Panc1 (cell line): ENCODE measurements around the gene SUPT5H. TPM values are rescaled to one million over a fixed set of nuclear protein-coding genes. Genes with fewer than 3 reads are reported as not detected.

Experiments
- ATAC-seq: fragments of 200-7000 bp; cut with Tn5 transposase; 2 replicates; pipeline ENCODE4 v1.9.1; 2020; ENCODE audit warnings: mild to moderate bottlenecking, moderate library complexity
- BruUV-seq: library from RNA; stranded (reverse); fragments of 400-500 nt; replicated peaks from 2 replicates; lab custom pipeline; 2021; lab: Mats Ljungman, UMichigan
- CTCF ChIA-PET: fragments of 300-600 bp; sonication (Branson Sonifier 250); formaldehyde crosslinking; loops from one replicate; lab custom pipeline; 2022; ENCODE audit warnings: antibody characterized with exemption; lab: Charles Lee
- POLR2A ChIA-PET: fragments of 300-600 bp; sonication (Branson Sonifier 250); formaldehyde crosslinking; loops from one replicate; lab custom pipeline; 2022; ENCODE audit warnings: antibody characterized with exemption; lab: Charles Lee
- DNase-seq: peaks from one replicate; pipeline ENCODE4 v3.0.0-alpha.2; 2010; ENCODE audit warnings: low read depth, low spot score
- H3K27ac ChIP-seq: 2 replicates; pipeline ENCODE4 v1.5.1; 2011; ENCODE audit warnings: mild to moderate bottlenecking, low read length, inconsistent platforms
- H3K27me3 ChIP-seq: fragments of 200-500 bp; sonication (Bioruptor generic); 2 replicates; pipeline ENCODE4 v1.6.0; 2014; ENCODE audit warnings: low read length, inconsistent platforms; ENCODE audit not compliant: control insufficient read depth, insufficient read depth
- H3K36me3 ChIP-seq: fragments of 200-500 bp; sonication (Bioruptor generic); 2 replicates; pipeline ENCODE4 v1.5.1; 2014; ENCODE audit warnings: inconsistent platforms, mild to moderate bottlenecking, low read length, moderate library complexity; ENCODE audit not compliant: control insufficient read depth, insufficient read depth
- H3K4me1 ChIP-seq: 2 replicates; pipeline ENCODE4 v1.5.1; 2011; ENCODE audit warnings: inconsistent platforms, mild to moderate bottlenecking, low read length, moderate library complexity; ENCODE audit not compliant: control insufficient read depth, insufficient read depth
- H3K4me3 ChIP-seq, 2 experiments: 2 replicates each; pipeline ENCODE4 v1.5.1; 2011 to 2012; ENCODE audit warnings: low read depth in 2 of 2, low read length in 2 of 2, mild to moderate bottlenecking in 2 of 2, inconsistent platforms in 1 of 2, moderate library complexity in 1 of 2
- H3K9me3 ChIP-seq: fragments of 200-500 bp; sonication (Bioruptor generic); 2 replicates; pipeline ENCODE4 v1.5.1; 2014; ENCODE audit warnings: low read depth, mild to moderate bottlenecking, inconsistent platforms, low read length, moderate library complexity; ENCODE audit not compliant: control insufficient read depth, insufficient read depth
- POLR2AphosphoS5 ChIP-seq: IDR thresholded peaks from 2 replicates; pipeline ENCODE4 v1.6.1; 2012; ENCODE audit warnings: mild to moderate bottlenecking, low read depth, low read length, moderate library complexity
- REST ChIP-seq, 2 experiments: IDR thresholded peaks; 2 replicates each; pipeline ENCODE4 v1.6.1; 2011 to 2012; ENCODE audit warnings: low read depth in 2 of 2, control low read depth in 1 of 2, low read length in 1 of 2, mild to moderate bottlenecking in 1 of 2, moderate library complexity in 1 of 2; ENCODE audit not compliant: insufficient read depth in 1 of 2
- SIN3A ChIP-seq: IDR thresholded peaks from 2 replicates; pipeline ENCODE4 v1.6.1; 2012; ENCODE audit warnings: low read depth, mild to moderate bottlenecking, low read length, moderate library complexity, borderline replicate concordance; ENCODE audit not compliant: insufficient read depth
- TCF7L2 ChIP-seq: IDR thresholded peaks from 2 replicates; pipeline ENCODE4 v1.6.1; 2011; ENCODE audit warnings: mild to moderate bottlenecking, low read depth, low read length, inconsistent platforms
- in situ Hi-C: cut with HindIII; loops from 2 replicates; pipeline ENCODE4 v1.10.0; 2016; ENCODE audit warnings: low sequenced_read_pairs, low pct_unique_long_range_greater_than_20kb
- intact Hi-C: fragments of 100-400 bp; cut with micrococcal nuclease; formaldehyde crosslinking; loops from one replicate; pipeline ENCODE4 v1.10.0; 2022; ENCODE audit not compliant: unreplicated experiment
- total RNA-seq: library from RNA; stranded (reverse); gene quantifications from one replicate; pipeline ENCODE4 v1.2.1, GENCODE V29; 2021; ENCODE audit not compliant: unreplicated experiment
- TF ChIP-seq, protein P1 (sequence below): fragments of 450-650 bp; IDR thresholded peaks from 2 replicates; pipeline ENCODE4 v1.5.1; 2017; ENCODE audit warnings: mild to moderate bottlenecking

The SUPT5H gene
- total RNA-seq, 1 experiment from 2014 or later = 1,614 TPM

DNA sequence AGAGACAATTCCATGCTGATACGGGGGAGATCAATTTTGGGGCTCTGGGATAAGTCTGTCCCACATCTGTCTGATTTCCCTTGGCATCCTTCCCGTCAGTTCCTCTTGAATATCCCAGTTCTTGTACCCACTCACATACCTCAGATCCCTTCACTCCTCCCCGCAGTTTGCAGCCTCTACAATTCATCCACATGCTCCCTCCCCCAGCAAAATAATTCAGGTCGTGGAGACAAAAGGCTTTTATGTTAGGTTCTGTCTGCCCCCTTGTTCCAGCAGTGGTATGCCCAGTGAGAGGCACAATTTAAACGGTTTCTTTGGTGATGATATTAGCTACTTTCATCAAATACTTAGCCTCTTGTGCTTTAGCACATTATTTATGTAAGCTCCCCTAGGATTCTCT, 19.2 kb upstream of the SUPT5H start:
- no peaks in the 10 kb centered on the region for H3K27me3 ChIP-seq
- TF ChIP-seq REST (IDR thresholded peaks at IDR 0.05; ENCODE audit: insufficient read depth in 1 of 2, low read depth in 2 of 2, low read length in 1 of 2) (no peak), TCF7L2 (no peak), SIN3A (no peak), POLR2AphosphoS5 (no peak)
- TF ChIP-seq, protein P1, sequence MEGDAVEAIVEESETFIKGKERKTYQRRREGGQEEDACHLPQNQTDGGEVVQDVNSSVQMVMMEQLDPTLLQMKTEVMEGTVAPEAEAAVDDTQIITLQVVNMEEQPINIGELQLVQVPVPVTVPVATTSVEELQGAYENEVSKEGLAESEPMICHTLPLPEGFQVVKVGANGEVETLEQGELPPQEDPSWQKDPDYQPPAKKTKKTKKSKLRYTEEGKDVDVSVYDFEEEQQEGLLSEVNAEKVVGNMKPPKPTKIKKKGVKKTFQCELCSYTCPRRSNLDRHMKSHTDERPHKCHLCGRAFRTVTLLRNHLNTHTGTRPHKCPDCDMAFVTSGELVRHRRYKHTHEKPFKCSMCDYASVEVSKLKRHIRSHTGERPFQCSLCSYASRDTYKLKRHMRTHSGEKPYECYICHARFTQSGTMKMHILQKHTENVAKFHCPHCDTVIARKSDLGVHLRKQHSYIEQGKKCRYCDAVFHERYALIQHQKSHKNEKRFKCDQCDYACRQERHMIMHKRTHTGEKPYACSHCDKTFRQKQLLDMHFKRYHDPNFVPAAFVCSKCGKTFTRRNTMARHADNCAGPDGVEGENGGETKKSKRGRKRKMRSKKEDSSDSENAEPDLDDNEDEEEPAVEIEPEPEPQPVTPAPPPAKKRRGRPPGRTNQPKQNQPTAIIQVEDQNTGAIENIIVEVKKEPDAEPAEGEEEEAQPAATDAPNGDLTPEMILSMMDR = no peak
- CTCF ChIA-PET = interaction anchor here (0.6 to 7.9 kb wide), 10 partner anchors 9 to 281 kb away, joined by 3 to 147 read pairs (median 6); partner anchors contain the start of genes PLEKHG2, RPS16, SAMD4B and TIMM50
- ATAC-seq (no peak), DNase-seq (peak; percentile 83)
- H3K27ac ChIP-seq = peak overlapping the region; percentile 48
- intact Hi-C loops = loop anchor here (5.0 kb wide), 1 partner anchor 394 kb away; the partner anchor contains the start of gene FBXO27
- H3K9me3 ChIP-seq = no peaks in the 10 kb centered on the region
- peaks cover 24% of the 10 kb centered on the region for H3K36me3 ChIP-seq
- H3K4me3 ChIP-seq = no peak overlapping the region
- in situ Hi-C loops = loop anchor here (5.0 kb wide), 2 partner anchors 34 to 76 kb away; partner anchors contain the start of genes MED29 and PAF1
- H3K4me1 ChIP-seq = peaks cover 51% of the 10 kb centered on the region
- POLR2A ChIA-PET = interaction anchor here (0.6 to 5.3 kb wide), 15 partner anchors 9 to 344 kb away, joined by 3 to 230 read pairs (median 12); partner anchors contain the start of genes MED29, PAF1, PLEKHG2 and RPS16
- BruUV-seq = no TSS peak

- peak overlapping the region; percentile 86 for H3K27ac ChIP-seq
- POLR2A ChIA-PET = interaction anchor here (0.6 to 5.3 kb wide), 16 partner anchors 8 to 679 kb away, joined by 3 to 230 read pairs (median 12); partner anchors contain the start of genes DYRK1B, MED29, PAF1 and PLEKHG2
- ATAC-seq (no peak), DNase-seq (no peak)
- no peaks in the 10 kb centered on the region for H3K9me3 ChIP-seq
- H3K4me1 ChIP-seq = peaks cover 67% of the 10 kb centered on the region
- CTCF ChIA-PET = interaction anchor here (0.5 to 7.9 kb wide), 15 partner anchors 9 to 407 kb away, joined by 3 to 147 read pairs (median 9); partner anchors contain the start of genes DYRK1B, EID2B, PLEKHG2 and SAMD4B
- H3K4me3 ChIP-seq = no peak overlapping the region
- TF ChIP-seq POLR2AphosphoS5 = no peak
- no peak for TF ChIP-seq REST (IDR thresholded peaks at IDR 0.05; ENCODE audit: insufficient read depth in 1 of 2, low read depth in 2 of 2, low read length in 1 of 2)
- TF ChIP-seq, protein P1 = no peak
- no peak for TF ChIP-seq TCF7L2
- TF ChIP-seq SIN3A = no peak
- H3K27me3 ChIP-seq = no peaks in the 10 kb centered on the region
- in situ Hi-C loops (loop anchor here (5.0 kb wide), 2 partner anchors 35 to 75 kb away; partner anchors contain the start of genes MED29 and PAF1), intact Hi-C loops (loop anchor here (5.0 kb wide), 1 partner anchor 395 kb away; the partner anchor contains the start of gene FBXO27)
- no TSS peak for BruUV-seq
- peaks cover 24% of the 10 kb centered on the region for H3K36me3 ChIP-seq
These were observed 17.7 kb upstream of the SUPT5H start for GRCh38 chr19:39427707-39428106.
